NCI-H187 treated with DMSO at 0.1 percent for 48 hours (cell line): ENCODE measurements around the gene KCTD15.

ENCODE experiments used
- DNase-seq: peaks from one replicate; lab custom pipeline; 2025; lab: John Stamatoyannopoulos, UW

The KCTD15 gene

GRCh38 chr19:33859016-33859415 is 62.3 kb downstream of the KCTD15 start:
- no peak for DNase-seq

DNA sequence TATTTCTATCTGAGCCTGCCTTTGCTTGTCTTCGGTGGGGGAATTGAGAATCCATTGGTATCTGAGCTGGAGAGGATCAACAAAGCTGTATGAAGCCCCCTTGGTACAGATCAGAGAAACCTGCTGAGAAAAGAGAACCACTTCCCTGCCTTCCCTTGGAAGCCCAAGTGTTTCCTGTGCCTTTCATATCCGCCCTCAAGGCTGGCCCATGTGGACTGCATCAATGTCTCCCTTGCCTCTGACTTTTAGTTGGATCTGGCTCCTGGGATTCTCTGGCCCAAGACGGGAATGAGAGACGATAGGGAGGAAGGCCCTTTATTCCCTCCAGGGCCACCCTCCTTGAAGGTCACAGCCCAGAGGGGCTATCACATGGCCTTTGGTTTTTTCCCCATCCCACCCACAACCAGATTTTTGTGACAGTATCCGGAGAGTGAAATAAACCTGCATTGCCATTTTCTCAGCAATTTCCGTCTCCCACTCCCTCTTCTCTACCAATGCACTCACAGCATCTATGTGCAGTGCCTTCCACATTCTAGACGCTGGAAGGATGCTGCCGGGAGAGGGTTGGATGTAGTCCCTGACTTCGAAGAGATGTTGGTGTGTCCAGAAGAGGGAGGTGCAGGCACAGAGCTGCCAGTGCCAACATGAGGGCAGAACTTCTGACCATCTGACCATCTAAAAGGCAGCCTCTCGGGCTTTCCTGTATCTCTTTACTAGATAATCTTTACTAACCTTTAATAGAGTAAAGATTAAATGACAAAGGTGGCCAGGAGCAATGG is 63.8 kb downstream of the KCTD15 start:
- no peak for DNase-seq

GRCh38 chr19:33861950-33862349 is 65.3 kb downstream of the KCTD15 start:
- DNase-seq: no peak

- DNase-seq: no peak
Observed at GRCh38 chr19:33862981-33863380, 66.3 kb downstream of the KCTD15 start.

GRCh38 chr19:33863436-33863835 is 66.8 kb downstream of the KCTD15 start:
- no peak for DNase-seq

DNA sequence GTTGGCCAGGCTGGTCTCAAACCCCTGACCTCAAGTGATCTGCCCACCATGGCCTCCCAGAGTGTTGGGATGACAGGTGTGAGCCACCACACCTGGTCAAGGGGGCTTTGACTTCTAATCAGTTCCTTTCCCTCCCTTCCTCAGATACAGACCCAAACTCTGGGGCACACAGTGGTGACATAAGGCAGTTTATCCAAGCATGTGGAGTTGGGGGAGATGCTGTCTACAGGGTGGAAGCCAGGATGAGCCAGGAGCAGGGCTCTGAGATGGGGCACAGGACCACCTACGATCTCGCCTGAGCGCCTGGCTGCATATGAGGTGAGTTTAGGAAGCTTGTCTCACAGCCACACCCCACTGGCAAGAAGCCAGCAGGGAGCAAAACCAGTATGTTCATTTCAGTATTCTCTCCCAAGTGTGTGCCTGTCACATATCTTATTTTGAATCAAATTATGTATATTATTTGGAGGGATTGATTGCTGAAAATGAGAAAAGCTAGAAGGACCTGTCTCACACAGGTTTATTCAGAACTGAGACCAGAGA is 67.7 kb downstream of the KCTD15 start:
- no peak for DNase-seq

DNA sequence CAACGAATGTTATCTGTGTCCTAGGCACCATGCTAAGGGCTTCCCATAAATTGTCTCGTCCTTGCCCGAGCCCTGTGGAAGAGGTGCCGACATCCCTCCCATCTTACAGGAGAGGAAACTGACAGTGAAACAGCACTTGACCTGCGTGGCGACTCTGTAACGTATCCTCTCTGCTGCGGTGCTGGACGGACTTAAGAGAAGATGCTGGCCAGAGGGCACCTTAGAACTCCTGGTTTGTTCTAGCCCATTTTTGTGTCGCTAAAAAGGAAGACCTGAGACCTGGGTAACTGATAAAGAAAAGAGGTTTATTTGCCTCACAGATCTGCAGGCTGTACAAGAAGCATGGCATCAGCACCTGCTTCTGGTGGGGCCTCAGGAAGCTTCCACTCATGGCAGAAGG is 68.6 kb downstream of the KCTD15 start:
- DNase-seq: no peak
